GM18907 (cell line): ENCODE results near the gene CDC27.
"Not testable (repeated sequence)": the region's sequence is repeated elsewhere in the genome, so short reads cannot be mapped to it uniquely, and the experiment has no call there.

Experiments used
- ATAC-seq: cut with Tn5 transposase; IDR thresholded peaks from one replicate; pipeline ENCODE4 v1.9.1; 2021; ENCODE audit warnings: mild to moderate bottlenecking, moderate library complexity; ENCODE audit not compliant: unreplicated experiment

Gene CDC27

GRCh38 chr17:47219621-47220475 is 30.8 kb upstream of the CDC27 start:
- no peak for ATAC-seq

- no peak for ATAC-seq
Measured at GRCh38 chr17:47218896-47219430, 29.9 kb upstream of the CDC27 start.

GRCh38 chr17:47217279-47217678 is 28.2 kb upstream of the CDC27 start:
- ATAC-seq: not testable (repeated sequence)

GRCh38 chr17:47216821-47217220 is 27.7 kb upstream of the CDC27 start:
- not testable (repeated sequence) for ATAC-seq

GRCh38 chr17:47214931-47215330 is 25.8 kb upstream of the CDC27 start:
- ATAC-seq: no peak

GRCh38 chr17:47213540-47213939 is 24.4 kb upstream of the CDC27 start:
- ATAC-seq: no peak

GRCh38 chr17:47212458-47212857 is 23.4 kb upstream of the CDC27 start:
- no peak for ATAC-seq

GRCh38 chr17:47210779-47211178 is 21.7 kb upstream of the CDC27 start:
- ATAC-seq: no peak

GRCh38 chr17:47210105-47210504 is 21.0 kb upstream of the CDC27 start:
- no peak for ATAC-seq

GRCh38 chr17:47209499-47209898 is 20.4 kb upstream of the CDC27 start:
- ATAC-seq: no peak

GRCh38 chr17:47208744-47209488 is 19.8 kb upstream of the CDC27 start, which contains the start of gene MYL4:
MYL4 (plus strand) TSS chr17:47209348; CDS start chr17:47209423, 75 bp downstream.
- no peak for ATAC-seq

GRCh38 chr17:47207143-47208067 is 18.3 kb upstream of the CDC27 start:
- no peak for ATAC-seq

GRCh38 chr17:47205419-47205963 is 16.4 kb upstream of the CDC27 start:
- peak; percentile 72 for ATAC-seq

- ATAC-seq: peak; percentile 51
Measured at GRCh38 chr17:47204722-47205418, 15.8 kb upstream of the CDC27 start.

- ATAC-seq: no peak
Measured at GRCh38 chr17:47203984-47204721, 15.1 kb upstream of the CDC27 start.

GRCh38 chr17:47201166-47201565 is 12.1 kb upstream of the CDC27 start:
- no peak for ATAC-seq

GRCh38 chr17:47200325-47200664 is 11.2 kb upstream of the CDC27 start:
- ATAC-seq: no peak

- ATAC-seq: no peak
Measured at GRCh38 chr17:47199627-47200324, 10.7 kb upstream of the CDC27 start.

- ATAC-seq: no peak
Measured at GRCh38 chr17:47197821-47198220, 8.7 kb upstream of the CDC27 start.
